Measurements from ENCODE around the gene CYP2B6. TPM values are rescaled to one million over a fixed set of nuclear protein-coding genes. Genes with fewer than 3 reads are reported as not detected.
"Not testable (repeated sequence)": the region's sequence is repeated elsewhere in the genome, so short reads cannot be mapped to it uniquely, and the experiment has no call there.

CYP2B6 gene
- polyA plus RNA-seq (2013, experiment 1 of 2; ENCODE audit: insufficient read length), result not detected
- not detected for polyA plus RNA-seq (2013, experiment 2 of 2; ENCODE audit: insufficient read length)

GRCh38 chr19:40990972-40991381, at the start of gene CYP2B6:
Gene CYP2B6, plus strand, starts transcription at chr19:40991282. Its CDS starts 24 bp downstream, at chr19:40991306.
- no peak for DNase-seq

- DNase-seq, result no peak
Measured at GRCh38 chr19:40941481-40942219, 49.4 kb upstream of the CYP2B6 start.

GRCh38 chr19:40945645-40946044, 45.4 kb upstream of the CYP2B6 start:
- no peak for DNase-seq

- DNase-seq, result no peak
Measured at GRCh38 chr19:40947114-40947513, 44.0 kb upstream of the CYP2B6 start.

- DNase-seq, result no peak
Measured at GRCh38 chr19:40947573-40947972, 43.5 kb upstream of the CYP2B6 start.

- DNase-seq, result no peak
Measured at GRCh38 chr19:40948580-40949299, 42.3 kb upstream of the CYP2B6 start.

- DNase-seq, result no peak
Measured at GRCh38 chr19:40954573-40954972, 36.5 kb upstream of the CYP2B6 start.

- DNase-seq, result no peak
Measured at GRCh38 chr19:40959338-40959737, 31.7 kb upstream of the CYP2B6 start.

GRCh38 chr19:40960062-40960685, 30.9 kb upstream of the CYP2B6 start:
- no peak for DNase-seq

- DNase-seq, result no peak
Measured at GRCh38 chr19:40960780-40961179, 30.3 kb upstream of the CYP2B6 start.

GRCh38 chr19:40962460-40962961, 28.6 kb upstream of the CYP2B6 start:
- no peak for DNase-seq

- not testable (repeated sequence) for DNase-seq
Measured at GRCh38 chr19:40964361-40964760, 26.7 kb upstream of the CYP2B6 start.

GRCh38 chr19:40965351-40965750, 25.7 kb upstream of the CYP2B6 start:
- not testable (repeated sequence) for DNase-seq

GRCh38 chr19:40966591-40966990, 24.5 kb upstream of the CYP2B6 start:
- not testable (repeated sequence) for DNase-seq

GRCh38 chr19:40968065-40968464, 23.0 kb upstream of the CYP2B6 start:
- not testable (repeated sequence) for DNase-seq

- not testable (repeated sequence) for DNase-seq
Measured at GRCh38 chr19:40969721-40970120, 21.4 kb upstream of the CYP2B6 start.

- DNase-seq, result not testable (repeated sequence)
Measured at GRCh38 chr19:40970396-40971345, 20.4 kb upstream of the CYP2B6 start.

- DNase-seq, result peak; percentile 52
Measured at GRCh38 chr19:40974633-40975037, 16.4 kb upstream of the CYP2B6 start.

- no peak for DNase-seq
Measured at GRCh38 chr19:40976134-40976533, 14.9 kb upstream of the CYP2B6 start.

GRCh38 chr19:40976724-40977123, 14.4 kb upstream of the CYP2B6 start:
- no peak for DNase-seq

GRCh38 chr19:40979759-40980158, 11.3 kb upstream of the CYP2B6 start:
- DNase-seq, result not testable (repeated sequence)
